Aorta (tissue), 5 donors: Measurements from ENCODE around the gene CDH24. TPM values are rescaled to one million over a fixed set of nuclear protein-coding genes. Genes with fewer than 3 reads are reported as not detected.

Source experiments
- ATAC-seq: fragments of 200-7000 bp; cut with Tn5 transposase; one replicate; pipeline ENCODE4 v1.9.1; 2022; ENCODE audit warnings: moderate library complexity; ENCODE audit not compliant: low FRiP score
- DNase-seq, 2 donors: peaks; one replicate each; pipeline ENCODE4 v3.0.0-alpha.2; 2020
- H3K27ac ChIP-seq, 2 donors: one replicate each; pipeline ENCODE4 v1.5.1; 2013; ENCODE audit warnings: low read length in 2 of 2, mild to moderate bottlenecking in 2 of 2, moderate library complexity in 2 of 2, control low read depth in 1 of 2, inconsistent platforms in 1 of 2, low read depth in 1 of 2
- H3K27me3 ChIP-seq, 2 donors: one replicate each; pipeline ENCODE4 v1.6.1; 2013; ENCODE audit warnings: control low read depth in 1 of 2, low read length in 1 of 2, mild to moderate bottlenecking in 1 of 2, moderate library complexity in 1 of 2; ENCODE audit not compliant: insufficient read depth in 2 of 2, control insufficient read depth in 1 of 2
- H3K36me3 ChIP-seq, 2 donors: one replicate each; pipeline ENCODE4 v1.6.1; 2013; ENCODE audit warnings: control low read depth in 1 of 2, low read length in 1 of 2, mild to moderate bottlenecking in 1 of 2; ENCODE audit not compliant: insufficient read depth in 2 of 2, control insufficient read depth in 1 of 2
- H3K4me1 ChIP-seq, 2 donors: one replicate each; pipeline ENCODE4 v1.6.1; 2013; ENCODE audit warnings: low read length in 2 of 2, control low read depth in 1 of 2, mild to moderate bottlenecking in 1 of 2, moderate library complexity in 1 of 2; ENCODE audit not compliant: insufficient read depth in 2 of 2, control insufficient read depth in 1 of 2
- H3K4me3 ChIP-seq, 2 donors: one replicate each; pipeline ENCODE4 v1.5.1; 2013; ENCODE audit warnings: low read length in 2 of 2, control low read depth in 1 of 2, mild to moderate bottlenecking in 1 of 2
- H3K9me3 ChIP-seq: one replicate; pipeline ENCODE4 v1.6.1; 2013; ENCODE audit warnings: mild to moderate bottlenecking, low read length; ENCODE audit not compliant: control insufficient read depth
- WGBS, 2 donors: extraction: QIAGEN DNeasy Blood & Tissue Kit; methylation state at CpG; one replicate each; pipeline ENCODE4 v1.1.7; 2013; 5-methylcytosine and 5-hydroxymethylcytosine counted together
- intact Hi-C, 2 donors: fragments of 100-400 bp; cut with DNase I; formaldehyde crosslinking; loops; one replicate each; pipeline versions ENCODE4 v1.14.2 to v1.15.0; 2022
- polyA plus RNA-seq, 2 donors: library from polyadenylated mRNA; stranded (reverse); fragments of 200-250 nt; gene quantifications; one replicate each; pipeline ENCODE4 v1.2.3, GENCODE V29; 2013
- total RNA-seq, 2 donors: library from RNA; stranded (reverse); fragmentation: NEBNext Ultra II Directional; extraction: Animal tissue kit (Norgen Biotek cat#: 25700); gene quantifications; one replicate each; pipeline ENCODE4 v1.2.1, GENCODE V29; 2021
- donor health status: healthy with polysubstance abuse.
- donor health status: Bipolar disorder and iron deficiency.
- donor health status: DM: no; HTN: no; CAD: no.
- donor health status: DM: no; HTN: no; CAD: no.
- donor health status: DM: yes; HTN: yes; CAD: no.

Gene CDH24
- total and polyA plus RNA-seq, 4 donors = 3.4 to 11.4 (median 4.1) TPM; not detected in 1

- H3K27me3 ChIP-seq = no peaks in the 10 kb centered on the region
Observed at GRCh38 chr14:23044840-23045239, 12.5 kb downstream of the CDH24 start.

GRCh38 chr14:23043754-23044153 lies 13.6 kb downstream of the CDH24 start:
- H3K4me3 ChIP-seq = no peak overlapping the region
- WGBS, 2 donors = 85 to 92% methylated on average over 3 of the region's 3 CpGs
- intact Hi-C loops = no loop called here
- no peak for ATAC-seq
- no peaks in the 10 kb centered on the region for H3K9me3 ChIP-seq
- H3K27ac ChIP-seq = no peak overlapping the region
- H3K36me3 ChIP-seq = no peaks in the 10 kb centered on the region
- no peaks in the 10 kb centered on the region for H3K4me1 ChIP-seq
- H3K27me3 ChIP-seq = no peaks in the 10 kb centered on the region
- DNase-seq = peak in 1 of 2 donors; percentile 52

More at GRCh38 chr14:23044840-23045239, 12.5 kb downstream of the CDH24 start:
- intact Hi-C loops = no loop called here
- DNase-seq = peak in 1 of 2 donors; percentile 24
- ATAC-seq = no peak
- Histone ChIP-seq H3K9me3 (no peaks in the 10 kb centered on the region), H3K4me1 (no peaks in the 10 kb centered on the region), H3K36me3 (no peaks in the 10 kb centered on the region), H3K4me3 (no peak overlapping the region), H3K27ac (no peak overlapping the region)
- 93 to 95% methylated on average over 8 of the region's 8 CpGs for WGBS, 2 donors

- ATAC-seq = no peak
- intact Hi-C loops = no loop called here
- Histone ChIP-seq H3K9me3 (no peaks in the 10 kb centered on the region), H3K4me1 (no peaks in the 10 kb centered on the region), H3K27ac (no peak overlapping the region), H3K36me3 (no peaks in the 10 kb centered on the region), H3K27me3 (no peaks in the 10 kb centered on the region), H3K4me3 (no peak overlapping the region)
- DNase-seq = peak in 1 of 2 donors; percentile 25
- WGBS, 2 donors = 67 to 74% methylated on average over 6 of the region's 6 CpGs
Observed at GRCh38 chr14:23043145-23043544, 14.2 kb downstream of the CDH24 start.

- Histone ChIP-seq H3K9me3 (no peaks in the 10 kb centered on the region), H3K27me3 (no peaks in the 10 kb centered on the region), H3K4me1 (no peaks in the 10 kb centered on the region), H3K27ac (no peak within 1 kb of the TSS), H3K4me3 (no peak within 1 kb of the TSS), H3K36me3 (no peaks in the 10 kb centered on the region)
- ATAC-seq (peak; percentile 21), DNase-seq (peak in 1 of 2 donors; percentile 68)
- intact Hi-C loops = no loop called here
- 92 to 94% methylated on average over 36 of the region's 36 CpGs for WGBS, 2 donors
Observed at GRCh38 chr14:23042162-23042965, 15.0 kb downstream of the CDH24 start, which contains the start of gene PSMB11. TSS of gene PSMB11 (plus strand) at chr14:23042212. CDS start at chr14:23042226, 14 bp downstream.

- 81 to 85% methylated on average over 8 of the region's 8 CpGs for WGBS, 2 donors
- Histone ChIP-seq H3K36me3 (no peaks in the 10 kb centered on the region), H3K9me3 (no peaks in the 10 kb centered on the region), H3K27ac (no peak overlapping the region), H3K4me1 (no peaks in the 10 kb centered on the region), H3K27me3 (no peaks in the 10 kb centered on the region), H3K4me3 (no peak overlapping the region)
- intact Hi-C loops = no loop called here
- DNase-seq = peak in 1 of 2 donors; percentile 51
- ATAC-seq = no peak
Observed at GRCh38 chr14:23041729-23042128, 15.6 kb downstream of the CDH24 start.

GRCh38 chr14:23040100-23040499 lies 17.2 kb downstream of the CDH24 start:
- DNase-seq (peak in 1 of 2 donors; percentile 27), ATAC-seq (no peak)
- Histone ChIP-seq H3K27me3 (no peaks in the 10 kb centered on the region), H3K4me3 (no peak overlapping the region), H3K4me1 (no peaks in the 10 kb centered on the region), H3K27ac (no peak overlapping the region), H3K36me3 (no peaks in the 10 kb centered on the region), H3K9me3 (no peaks in the 10 kb centered on the region)
- 89 to 93% methylated on average over 4 of the region's 4 CpGs for WGBS, 2 donors
- intact Hi-C loops = no loop called here

GRCh38 chr14:23035303-23036144 lies 21.8 kb downstream of the CDH24 start:
- H3K27ac ChIP-seq = peak overlapping the region in 1 of 2 donors; percentile 13
- H3K4me3 ChIP-seq = no peak overlapping the region
- peaks cover 0 to 3% of the 10 kb centered on the region in 2 donors for H3K36me3 ChIP-seq
- 59 to 62% methylated on average over 14 of the region's 14 CpGs for WGBS, 2 donors
- ATAC-seq (no peak), DNase-seq (no peak)
- H3K27me3 ChIP-seq = no peaks in the 10 kb centered on the region
- H3K4me1 ChIP-seq = peaks cover 0 to 3% of the 10 kb centered on the region in 2 donors
- no peaks in the 10 kb centered on the region for H3K9me3 ChIP-seq
- intact Hi-C loops = no loop called here

- peaks cover 0 to 3% of the 10 kb centered on the region in 2 donors for H3K36me3 ChIP-seq
- H3K27ac ChIP-seq = peak within 1 kb of the TSS; percentile 88 to 96
- H3K27me3 ChIP-seq = no peaks in the 10 kb centered on the region
- WGBS, 2 donors = 0 to 1% methylated on average over 36 of the region's 36 CpGs
- H3K4me3 ChIP-seq = peak within 1 kb of the TSS; percentile 93 to 94
- H3K9me3 ChIP-seq = no peaks in the 10 kb centered on the region
- DNase-seq = peak; percentile 92 to 93
- peaks cover 0 to 3% of the 10 kb centered on the region in 2 donors for H3K4me1 ChIP-seq
- ATAC-seq = peak; percentile 98
- intact Hi-C loops = no loop called here
Observed at GRCh38 chr14:23034498-23035302, 22.6 kb downstream of the CDH24 start, which contains the start of gene PSMB5. TSS of gene PSMB5 (minus strand) at chr14:23034900. CDS start at chr14:23034881, 19 bp downstream.
